GM19468 (cell line): ENCODE results near the gene KDM4B.

Source experiments
- ATAC-seq: cut with Tn5 transposase; IDR thresholded peaks from one replicate; pipeline ENCODE4 v1.9.1; 2021; ENCODE audit warnings: mild to moderate bottlenecking, moderate library complexity, moderate number of reproducible peaks; ENCODE audit not compliant: unreplicated experiment; ENCODE audit errors: extremely low read depth

The KDM4B gene

GRCh38 chr19:4983346-4984105 is 14.6 kb downstream of the KDM4B start:
- ATAC-seq: no peak

GRCh38 chr19:4984106-4984380 is 15.1 kb downstream of the KDM4B start:
- no peak for ATAC-seq

- no peak for ATAC-seq
Measured at GRCh38 chr19:4984438-4984990, 15.6 kb downstream of the KDM4B start.

- ATAC-seq: no peak
Measured at GRCh38 chr19:4985551-4985991, 16.7 kb downstream of the KDM4B start.

GRCh38 chr19:4986056-4986455 is 17.1 kb downstream of the KDM4B start:
- ATAC-seq: no peak

- ATAC-seq: no peak
Measured at GRCh38 chr19:4986471-4986891, 17.6 kb downstream of the KDM4B start.

- no peak for ATAC-seq
Measured at GRCh38 chr19:4987256-4987655, 18.3 kb downstream of the KDM4B start.

- ATAC-seq: no peak
Measured at GRCh38 chr19:4987692-4988370, 18.9 kb downstream of the KDM4B start.

GRCh38 chr19:4988770-4989251 is 19.9 kb downstream of the KDM4B start:
- ATAC-seq: no peak

- ATAC-seq: no peak
Measured at GRCh38 chr19:4990306-4990705, 21.4 kb downstream of the KDM4B start.

- no peak for ATAC-seq
Measured at GRCh38 chr19:4991538-4991937, 22.6 kb downstream of the KDM4B start.

- ATAC-seq: no peak
Measured at GRCh38 chr19:4991996-4992698, 23.2 kb downstream of the KDM4B start.

GRCh38 chr19:4993683-4994082 is 24.8 kb downstream of the KDM4B start:
- no peak for ATAC-seq

GRCh38 chr19:4996701-4997100 is 27.8 kb downstream of the KDM4B start:
- ATAC-seq: no peak

GRCh38 chr19:4997297-4997696 is 28.4 kb downstream of the KDM4B start:
- no peak for ATAC-seq

GRCh38 chr19:5000120-5000611 is 31.3 kb downstream of the KDM4B start:
- no peak for ATAC-seq

- ATAC-seq: no peak
Measured at GRCh38 chr19:5001615-5002014, 32.7 kb downstream of the KDM4B start.

GRCh38 chr19:5002143-5002542 is 33.2 kb downstream of the KDM4B start:
- ATAC-seq: no peak

GRCh38 chr19:5003781-5004180 is 34.9 kb downstream of the KDM4B start:
- no peak for ATAC-seq

- ATAC-seq: no peak
Measured at GRCh38 chr19:5005096-5005495, 36.2 kb downstream of the KDM4B start.

- ATAC-seq: no peak
Measured at GRCh38 chr19:5006201-5006600, 37.3 kb downstream of the KDM4B start.
